Nephron progenitor cell (in vitro differentiated cells): ENCODE results near the gene CEMP1.

ENCODE experiments used
- DNase-seq: peaks from one replicate; pipeline ENCODE4 v3.0.0; 2021
- H3K27ac Mint-ChIP-seq: 2 replicates; pipeline ENCODE4 v1.8.0; 2021; ENCODE audit warnings: mild to moderate bottlenecking, moderate library complexity, mixed read lengths
- H3K27me3 Mint-ChIP-seq: 2 replicates; pipeline ENCODE4 v1.8.0; 2021; ENCODE audit warnings: mild to moderate bottlenecking, low read depth, mixed read lengths; ENCODE audit not compliant: poor library complexity
- H3K36me3 Mint-ChIP-seq: 2 replicates; pipeline ENCODE4 v1.8.0; 2021; ENCODE audit warnings: low read depth, mixed read lengths
- H3K4me1 Mint-ChIP-seq: 2 replicates; pipeline ENCODE4 v1.8.0; 2021; ENCODE audit warnings: mixed read lengths
- H3K4me3 Mint-ChIP-seq: 2 replicates; pipeline ENCODE4 v1.8.0; 2021; ENCODE audit warnings: mild to moderate bottlenecking, moderate library complexity, mixed read lengths
- H3K9me3 Mint-ChIP-seq: 2 replicates; pipeline ENCODE4 v1.8.0; 2021; ENCODE audit warnings: mild to moderate bottlenecking, moderate library complexity, mixed read lengths
- CTCF ChIP-seq: fragments of 200-600 bp; sonication (generic); IDR thresholded peaks from 2 replicates; pipeline ENCODE4 v1.5.0; 2021; ENCODE audit warnings: antibody characterized with exemption

CEMP1 gene

GRCh38 chr16:2505695-2506094 lies 25.5 kb downstream of the CEMP1 start:
- Mint-ChIP-seq H3K9me3 (no peaks in the 10 kb centered on the region), H3K27me3 (peaks cover 11% of the 10 kb centered on the region), H3K4me3 (no peak overlapping the region), H3K36me3 (no peaks in the 10 kb centered on the region), H3K27ac (peak overlapping the region; percentile 84), H3K4me1 (peaks cover 32% of the 10 kb centered on the region)
- TF ChIP-seq CTCF, result no peak
- no peak for DNase-seq

DNA sequence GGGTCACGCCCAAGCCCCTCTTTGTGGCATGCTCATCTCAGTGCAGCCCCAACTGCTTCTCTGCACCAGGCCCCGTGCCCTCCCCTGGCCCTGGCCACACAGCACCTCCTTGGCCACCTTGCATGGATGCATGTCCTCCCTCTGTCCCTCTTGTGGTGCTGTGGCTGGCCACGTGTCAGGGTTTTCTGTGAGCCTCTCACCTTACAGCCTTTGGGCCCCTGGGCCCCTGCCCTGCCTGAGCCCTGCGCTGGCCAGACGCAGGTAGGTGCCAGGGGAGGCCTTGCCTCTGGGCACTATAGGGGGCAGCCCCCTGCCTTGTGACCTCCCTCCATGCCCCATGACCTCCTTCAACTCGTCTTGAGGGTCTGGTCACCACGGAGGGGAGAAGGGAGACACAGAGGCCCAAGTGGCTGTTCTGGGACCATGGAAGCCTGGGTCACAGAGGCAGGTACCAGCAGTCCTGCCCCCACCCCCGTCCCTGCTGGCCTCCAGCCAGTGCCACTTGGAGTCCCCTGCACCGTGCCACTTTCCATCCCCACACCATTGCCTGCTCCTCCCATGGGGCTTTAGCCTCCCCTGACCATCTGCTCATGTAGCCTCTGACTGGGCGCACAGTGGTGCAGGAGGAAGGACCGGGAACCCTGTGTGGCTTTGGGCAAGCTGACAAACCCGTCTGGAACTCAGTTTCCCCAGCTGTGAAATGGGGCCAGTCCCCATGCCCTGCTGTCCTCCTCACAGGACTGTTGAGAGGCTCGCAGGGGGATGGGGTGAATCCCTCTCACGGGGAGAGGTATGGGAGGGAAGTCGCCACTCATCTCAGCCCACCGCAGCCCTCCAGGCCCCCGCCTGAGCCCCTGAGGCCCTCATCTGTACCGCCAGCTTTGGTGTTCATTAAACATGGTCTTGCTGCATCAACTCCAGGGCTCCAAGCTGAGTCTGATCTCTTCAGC lies 29.0 kb downstream of the CEMP1 start:
- Mint-ChIP-seq H3K27ac (no peak overlapping the region), H3K4me1 (peaks cover 31% of the 10 kb centered on the region), H3K27me3 (peaks cover 3% of the 10 kb centered on the region), H3K36me3 (peaks cover 6% of the 10 kb centered on the region), H3K9me3 (no peaks in the 10 kb centered on the region), H3K4me3 (peak overlapping the region; percentile 44)
- DNase-seq, result no peak
- no peak for TF ChIP-seq CTCF

GRCh38 chr16:2500918-2501750 lies 30.1 kb downstream of the CEMP1 start:
- Mint-ChIP-seq H3K27ac (no peak overlapping the region), H3K27me3 (peaks cover 3% of the 10 kb centered on the region), H3K4me1 (peaks cover 37% of the 10 kb centered on the region), H3K4me3 (peak overlapping the region; percentile 36), H3K36me3 (peaks cover 6% of the 10 kb centered on the region), H3K9me3 (no peaks in the 10 kb centered on the region)
- TF ChIP-seq CTCF, result peak; percentile 99
- peak; percentile 94 for DNase-seq

DNA sequence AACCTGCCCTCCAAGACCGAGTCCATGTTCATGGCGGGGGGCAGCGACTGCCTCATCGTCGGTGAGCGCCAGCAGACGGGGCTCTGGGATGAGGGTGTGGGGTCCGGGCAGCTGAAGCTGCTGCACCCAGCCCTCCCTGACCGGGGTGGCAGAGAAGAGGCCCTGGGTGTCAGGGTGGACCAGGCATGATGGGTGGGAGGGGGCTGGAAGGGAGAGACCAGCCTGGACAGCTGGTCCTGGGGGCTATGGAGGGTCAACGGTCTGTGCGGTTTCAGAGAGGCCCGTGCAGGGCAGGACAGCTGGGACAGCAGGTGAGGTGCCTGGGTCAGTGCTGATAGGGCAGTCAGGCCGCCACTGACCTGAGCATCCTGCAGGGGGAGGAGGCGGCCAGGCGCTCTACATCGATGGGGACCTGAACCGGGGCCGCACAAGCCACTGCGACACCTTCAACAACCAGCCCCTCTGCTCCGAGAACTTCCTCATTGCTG lies 30.7 kb downstream of the CEMP1 start:
- no peak overlapping the region for H3K4me3 Mint-ChIP-seq
- no peak for DNase-seq
- peaks cover 6% of the 10 kb centered on the region for H3K36me3 Mint-ChIP-seq
- H3K9me3 Mint-ChIP-seq, result no peaks in the 10 kb centered on the region
- peaks cover 3% of the 10 kb centered on the region for H3K27me3 Mint-ChIP-seq
- peaks cover 37% of the 10 kb centered on the region for H3K4me1 Mint-ChIP-seq
- TF ChIP-seq CTCF, result no peak
- H3K27ac Mint-ChIP-seq, result no peak overlapping the region

DNA sequence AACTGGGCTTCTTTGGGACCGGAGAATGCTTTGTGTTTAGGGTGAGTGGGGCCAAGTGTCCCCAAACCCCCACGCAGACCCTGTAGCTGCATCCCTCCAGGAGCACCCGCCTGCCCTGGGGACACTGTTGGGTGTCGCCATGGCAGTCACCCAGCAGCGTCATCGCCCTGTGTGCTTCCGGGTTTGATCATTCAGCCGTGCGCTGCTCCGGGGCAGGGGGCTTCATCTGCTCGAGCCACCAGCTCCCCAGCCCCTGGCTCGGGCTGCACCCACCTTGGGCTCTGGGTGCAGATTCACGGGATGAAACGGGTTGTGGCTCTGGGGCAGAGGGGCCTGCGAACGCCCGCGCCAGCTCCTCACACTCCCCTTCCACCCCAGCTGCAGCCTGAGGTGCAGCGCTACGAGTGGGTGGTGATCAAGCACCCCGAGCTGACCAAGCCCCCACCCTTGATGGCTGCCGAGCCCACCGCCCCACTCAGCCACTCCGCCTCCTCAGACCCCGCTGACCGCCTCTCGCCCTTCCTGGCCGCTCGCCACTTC lies 31.2 kb downstream of the CEMP1 start:
- Mint-ChIP-seq H3K36me3 (peaks cover 6% of the 10 kb centered on the region), H3K9me3 (no peaks in the 10 kb centered on the region), H3K27ac (no peak overlapping the region), H3K27me3 (peaks cover 3% of the 10 kb centered on the region), H3K4me3 (no peak overlapping the region), H3K4me1 (peaks cover 37% of the 10 kb centered on the region)
- DNase-seq, result no peak
- TF ChIP-seq CTCF, result no peak
